ENCODE results near the gene AGR3. TPM values are rescaled to one million over a fixed set of nuclear protein-coding genes. Genes with fewer than 3 reads are reported as not detected.

Gene AGR3
- polyA plus RNA-seq, 6 donors from 2014 or later: not detected

DNA sequence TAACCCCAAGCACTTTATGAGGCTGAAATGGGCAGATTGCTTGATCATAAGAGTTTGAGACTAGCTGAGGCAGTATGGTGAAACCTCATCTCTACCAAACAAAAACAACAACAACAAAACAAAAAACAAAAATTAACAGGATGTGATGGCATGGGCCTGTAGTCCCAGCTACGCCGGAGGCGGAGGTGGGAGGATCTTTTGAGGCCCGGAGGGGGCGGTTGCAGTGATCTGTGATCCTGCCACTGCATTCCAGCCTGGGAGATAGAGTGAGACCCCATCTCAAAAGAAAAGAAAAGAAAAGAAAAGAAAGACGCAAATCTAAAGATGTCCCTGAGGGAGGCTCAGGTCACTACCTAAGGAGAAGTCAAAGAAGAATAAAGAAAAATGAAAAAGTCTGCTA is 41.7 kb downstream of the AGR3 start:
- peaks cover 8 to 14% (median 11%) of the 10 kb centered on the region in 3 donors for H3K4me1 Mint-ChIP-seq
- H3K36me3 Mint-ChIP-seq: no peaks in the 10 kb centered on the region
- DNase-seq: no peak
- H3K27ac Mint-ChIP-seq: peak overlapping the region in 1 of 6 donors; percentile 33
- H3K27me3 Mint-ChIP-seq: no peaks in the 10 kb centered on the region
- H3K9me3 Mint-ChIP-seq: peaks cover 0 to 3% (median 0%) of the 10 kb centered on the region in 7 donors
- no peak overlapping the region for H3K4me3 Mint-ChIP-seq
- no peak for ATAC-seq (ENCODE audit: low read depth in 2 of 2)

DNA sequence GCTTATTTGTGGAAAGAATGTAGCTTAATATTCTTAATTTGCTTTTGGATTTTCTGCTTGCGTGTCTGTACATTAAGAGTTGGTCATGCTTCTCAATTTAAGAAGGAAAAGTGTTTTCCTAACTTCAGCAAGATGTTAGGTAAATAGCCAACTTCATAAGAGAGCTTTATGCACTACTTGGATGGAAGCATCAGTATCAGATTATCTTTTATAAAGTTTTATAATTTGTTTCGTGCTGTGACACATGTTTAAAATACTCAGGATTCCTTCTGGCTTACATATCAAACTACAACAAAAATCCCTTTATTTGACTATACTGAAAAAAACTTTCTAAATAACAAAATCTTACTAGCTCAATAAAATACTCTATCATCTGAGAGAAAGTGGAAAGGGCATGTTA is 42.1 kb downstream of the AGR3 start:
- Mint-ChIP-seq H3K9me3 (peaks cover 0 to 3% (median 0%) of the 10 kb centered on the region in 7 donors), H3K27me3 (no peaks in the 10 kb centered on the region), H3K36me3 (no peaks in the 10 kb centered on the region), H3K27ac (peak overlapping the region in 1 of 6 donors; percentile 33), H3K4me1 (peaks cover 8 to 14% (median 11%) of the 10 kb centered on the region in 3 donors), H3K4me3 (no peak overlapping the region)
- no peak for DNase-seq
- ATAC-seq (ENCODE audit: low read depth in 2 of 2): no peak

DNA sequence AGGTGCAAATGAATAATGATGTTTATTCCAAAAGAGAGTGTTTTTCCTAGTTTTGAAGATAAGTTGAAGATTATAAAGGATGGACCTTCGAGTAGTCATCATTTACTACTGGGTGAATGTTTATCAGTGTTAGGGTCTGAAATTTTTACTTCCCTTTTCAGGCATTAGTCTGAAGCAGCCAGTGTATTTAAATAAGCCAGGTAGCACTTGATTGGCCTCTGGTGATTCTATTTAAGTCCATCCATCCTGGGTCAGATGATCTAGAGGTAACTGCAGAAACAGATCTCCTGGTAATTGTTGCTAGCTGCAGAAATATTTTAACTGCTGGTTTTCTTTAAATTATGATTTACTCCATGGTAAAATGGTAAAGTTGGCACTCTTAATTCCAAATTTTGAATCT is 42.9 kb downstream of the AGR3 start:
- Mint-ChIP-seq H3K4me3 (peak overlapping the region in 2 of 8 donors; percentile 12 to 41), H3K36me3 (no peaks in the 10 kb centered on the region), H3K27me3 (no peaks in the 10 kb centered on the region), H3K27ac (peak overlapping the region in 1 of 6 donors; percentile 39), H3K9me3 (peaks cover 0 to 3% (median 0%) of the 10 kb centered on the region in 7 donors), H3K4me1 (peaks cover 8 to 14% (median 11%) of the 10 kb centered on the region in 3 donors)
- no peak for DNase-seq
- peak; percentile 53 to 80 for ATAC-seq (ENCODE audit: low read depth in 2 of 2)

DNA sequence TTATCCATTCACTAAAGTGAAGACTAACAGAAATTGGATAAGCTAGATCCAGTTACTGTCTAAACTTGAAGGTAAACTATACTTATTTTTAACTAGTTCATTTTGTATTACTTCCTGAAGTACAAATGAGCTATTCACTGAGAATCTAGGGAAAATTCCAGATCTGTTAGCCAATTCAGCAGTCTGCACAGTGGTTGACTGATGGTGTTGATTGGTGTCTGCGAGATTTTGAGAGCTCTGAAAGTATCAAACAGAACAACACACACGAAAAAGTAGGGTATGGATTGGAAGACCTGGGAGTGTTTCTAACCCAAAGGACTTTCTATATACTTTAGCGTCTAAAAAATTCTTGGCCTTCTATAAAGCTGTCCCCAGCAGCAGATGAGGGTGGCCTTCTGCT is 43.4 kb downstream of the AGR3 start:
- H3K4me1 Mint-ChIP-seq: peaks cover 8 to 14% (median 11%) of the 10 kb centered on the region in 3 donors
- no peak for DNase-seq
- H3K4me3 Mint-ChIP-seq: peak overlapping the region in 1 of 8 donors; percentile 41
- H3K9me3 Mint-ChIP-seq: peaks cover 0 to 3% (median 0%) of the 10 kb centered on the region in 7 donors
- no peaks in the 10 kb centered on the region for H3K36me3 Mint-ChIP-seq
- no peaks in the 10 kb centered on the region for H3K27me3 Mint-ChIP-seq
- H3K27ac Mint-ChIP-seq: peak overlapping the region in 2 of 6 donors; percentile 39 to 44
- no peak for ATAC-seq (ENCODE audit: low read depth in 2 of 2)

DNA sequence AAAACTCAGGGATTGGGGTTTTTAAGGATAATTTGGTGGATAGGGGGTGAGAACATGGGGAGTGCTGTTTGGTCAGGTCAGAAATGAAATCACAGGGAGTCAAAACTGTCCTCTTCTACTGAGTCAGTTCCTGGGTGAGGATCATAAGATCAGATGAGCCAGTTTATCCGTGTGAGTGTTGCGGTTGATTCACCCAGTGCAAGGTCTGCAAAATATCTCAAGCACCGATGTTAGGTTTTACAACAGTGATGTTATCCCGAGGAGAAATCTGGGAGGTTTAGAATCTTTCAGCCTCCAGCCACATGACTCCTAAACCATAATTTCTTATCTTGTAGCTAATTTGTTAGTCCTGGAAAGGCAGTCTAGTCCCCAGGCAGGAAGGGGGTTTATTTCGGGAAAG is 45.3 kb downstream of the AGR3 start:
- Mint-ChIP-seq H3K27ac (no peak overlapping the region), H3K9me3 (peaks cover 0 to 3% (median 0%) of the 10 kb centered on the region in 7 donors), H3K4me1 (peaks cover 8 to 14% (median 11%) of the 10 kb centered on the region in 3 donors), H3K36me3 (no peaks in the 10 kb centered on the region), H3K27me3 (no peaks in the 10 kb centered on the region), H3K4me3 (no peak overlapping the region)
- DNase-seq (no peak), ATAC-seq (ENCODE audit: low read depth in 2 of 2) (no peak)

DNA sequence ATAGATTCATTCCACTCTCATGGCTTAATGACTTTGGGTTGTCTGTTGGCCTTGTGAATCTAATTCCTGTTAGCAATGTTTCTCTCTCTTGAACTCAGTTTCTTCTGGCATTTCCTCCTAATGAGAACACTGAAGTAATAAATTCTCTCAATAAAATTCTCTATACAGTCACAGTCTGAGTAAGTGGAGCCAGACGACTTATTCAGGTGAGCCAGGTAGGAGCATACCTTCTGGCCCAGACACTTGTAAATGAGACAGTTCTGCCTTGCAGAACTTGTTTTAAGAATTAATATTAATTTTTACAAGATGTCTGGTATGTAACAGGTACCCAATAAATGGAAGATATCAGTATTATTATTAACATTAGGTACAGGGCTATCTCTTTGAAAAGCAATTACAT is 48.4 kb downstream of the AGR3 start:
- Mint-ChIP-seq H3K9me3 (peaks cover 4 to 14% (median 10%) of the 10 kb centered on the region in 7 donors), H3K4me3 (no peak overlapping the region), H3K36me3 (peaks cover 5 to 7% of the 10 kb centered on the region in 2 donors), H3K27ac (no peak overlapping the region), H3K4me1 (peaks cover under 1 to 2% (median under 1%) of the 10 kb centered on the region in 3 donors), H3K27me3 (no peaks in the 10 kb centered on the region)
- ATAC-seq (ENCODE audit: low read depth in 2 of 2) (no peak), DNase-seq (no peak)

DNA sequence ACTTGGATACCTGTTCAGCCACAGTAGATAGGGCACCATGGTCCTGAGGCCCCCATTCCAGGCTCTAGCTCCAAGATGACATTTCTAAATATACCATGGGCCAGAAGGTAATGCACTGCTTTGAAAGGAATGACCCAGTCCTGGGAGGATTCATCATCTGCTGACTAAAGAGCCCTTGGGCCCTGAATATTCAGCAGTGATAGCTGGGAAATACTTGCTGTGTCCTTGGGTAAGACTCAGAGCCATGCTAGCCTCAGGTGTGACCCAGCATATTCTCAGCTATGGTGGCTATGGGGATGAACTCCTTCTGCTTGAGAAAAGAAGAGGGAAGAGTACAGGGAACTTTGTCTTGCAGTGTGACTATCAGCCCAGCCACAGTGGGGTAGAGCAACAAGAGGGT is 55.7 kb downstream of the AGR3 start:
- Mint-ChIP-seq H3K36me3 (peaks cover 5 to 25% of the 10 kb centered on the region in 2 donors), H3K4me1 (no peaks in the 10 kb centered on the region), H3K9me3 (peaks cover 9 to 25% (median 12%) of the 10 kb centered on the region in 7 donors), H3K27me3 (peaks cover 0 to 19% (median 12%) of the 10 kb centered on the region in 3 donors), H3K27ac (peak overlapping the region in 1 of 6 donors; percentile 7), H3K4me3 (no peak overlapping the region)
- ATAC-seq (ENCODE audit: low read depth in 2 of 2) (no peak), DNase-seq (no peak)

DNA sequence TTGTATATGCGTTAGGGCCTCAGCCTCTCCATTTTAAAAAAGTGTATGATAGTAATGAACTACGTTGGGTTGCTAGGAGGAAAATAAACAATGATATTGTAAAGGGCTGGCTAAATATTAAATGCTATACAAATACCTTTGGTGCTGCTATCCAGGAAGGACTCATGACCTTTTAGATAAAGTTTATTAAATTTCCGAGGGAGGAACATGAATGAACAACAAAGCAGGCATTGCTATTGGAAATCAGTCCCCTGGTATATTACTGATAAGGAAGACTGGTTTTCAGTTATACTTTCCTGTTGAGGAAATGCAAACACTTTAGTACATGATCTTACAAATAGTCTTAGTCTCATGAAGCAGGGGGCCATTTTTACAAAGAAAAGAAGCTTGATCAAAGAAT is 59.8 kb downstream of the AGR3 start:
- Mint-ChIP-seq H3K9me3 (peaks cover 0 to 14% (median 7%) of the 10 kb centered on the region in 7 donors), H3K27ac (no peak overlapping the region), H3K27me3 (peaks cover 0 to 9% (median 6%) of the 10 kb centered on the region in 3 donors), H3K4me3 (no peak overlapping the region), H3K36me3 (peaks cover 3 to 5% of the 10 kb centered on the region in 2 donors), H3K4me1 (peaks cover under 1 to 10% (median 4%) of the 10 kb centered on the region in 3 donors)
- DNase-seq (no peak), ATAC-seq (ENCODE audit: low read depth in 2 of 2) (no peak)

DNA sequence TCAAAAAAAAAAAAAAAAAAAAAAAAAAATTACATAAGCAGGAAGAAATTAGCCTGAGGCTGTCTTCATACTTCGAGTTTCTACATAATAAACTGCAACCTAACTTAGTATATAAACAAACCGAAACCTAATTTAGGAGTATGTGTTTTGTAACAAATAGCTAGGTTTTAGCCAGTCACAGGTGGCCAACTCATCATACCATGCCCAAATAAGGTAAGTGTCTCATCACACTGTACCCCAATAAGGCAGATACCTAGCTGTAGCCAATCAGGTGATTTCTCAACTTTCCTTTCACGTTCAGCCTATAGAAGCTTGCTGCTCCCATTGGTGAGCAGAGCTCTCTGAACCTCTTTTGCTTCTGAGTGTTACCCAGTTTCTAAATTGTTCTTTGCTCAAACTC is 63.1 kb downstream of the AGR3 start:
- DNase-seq: no peak

DNA sequence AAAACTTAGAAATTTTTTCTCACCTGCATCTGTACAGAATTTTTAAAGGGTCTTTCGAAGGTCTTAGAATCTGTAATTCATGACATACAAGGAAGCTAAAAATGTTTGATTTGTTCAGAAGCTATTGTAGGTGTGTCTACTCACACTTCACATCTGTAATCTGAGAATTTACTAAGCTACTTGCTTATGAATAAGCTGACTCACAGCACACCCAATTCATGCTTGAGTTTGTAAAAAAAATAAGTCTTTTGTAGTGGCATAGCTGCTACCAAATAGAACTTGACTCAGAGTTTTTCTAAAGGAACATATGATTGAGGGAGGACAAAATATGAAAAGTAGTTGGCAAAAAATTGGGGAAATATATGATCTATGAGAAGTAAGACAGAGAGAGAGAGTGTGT is 64.2 kb downstream of the AGR3 start:
- peaks cover 0 to 14% (median 7%) of the 10 kb centered on the region in 7 donors for H3K9me3 Mint-ChIP-seq
- ATAC-seq (ENCODE audit: low read depth in 2 of 2): no peak
- no peaks in the 10 kb centered on the region for H3K27me3 Mint-ChIP-seq
- no peak overlapping the region for H3K4me3 Mint-ChIP-seq
- DNase-seq: no peak
- peaks cover 0 to 3% of the 10 kb centered on the region in 2 donors for H3K36me3 Mint-ChIP-seq
- H3K4me1 Mint-ChIP-seq: peaks cover 15 to 25% (median 16%) of the 10 kb centered on the region in 3 donors
- no peak overlapping the region for H3K27ac Mint-ChIP-seq

More for the DNA sequence above, 63.1 kb downstream of the AGR3 start:
- H3K4me3 Mint-ChIP-seq: no peak overlapping the region
- peaks cover 15 to 25% (median 16%) of the 10 kb centered on the region in 3 donors for H3K4me1 Mint-ChIP-seq
- H3K27me3 Mint-ChIP-seq: no peaks in the 10 kb centered on the region
- peaks cover 0 to 3% of the 10 kb centered on the region in 2 donors for H3K36me3 Mint-ChIP-seq
- peaks cover 0 to 14% (median 7%) of the 10 kb centered on the region in 7 donors for H3K9me3 Mint-ChIP-seq
- no peak for ATAC-seq (ENCODE audit: low read depth in 2 of 2)
- no peak overlapping the region for H3K27ac Mint-ChIP-seq

DNA sequence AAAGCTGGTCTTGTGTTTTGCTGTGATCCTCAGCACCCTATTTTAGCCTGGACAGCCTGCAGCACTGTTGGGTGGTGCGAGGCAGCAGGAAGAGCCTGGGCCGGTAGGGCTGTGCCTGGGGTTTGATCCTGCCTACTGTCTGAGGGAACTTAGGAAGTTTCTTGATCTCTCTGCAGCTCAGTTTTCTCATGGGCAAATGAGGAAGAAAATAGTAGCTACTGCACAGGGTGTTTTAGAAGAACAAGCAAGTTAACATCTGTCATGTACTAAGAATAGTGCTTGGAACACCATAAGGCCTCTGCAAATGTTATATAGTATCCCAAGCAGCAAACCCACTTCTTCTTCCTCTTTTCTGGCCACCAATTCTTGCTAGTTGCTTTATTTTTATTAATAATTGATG is 65.0 kb downstream of the AGR3 start:
- ATAC-seq (ENCODE audit: low read depth in 2 of 2) (peak in 1 of 2 donors; percentile 40), DNase-seq (no peak)
- peaks cover 0 to 3% of the 10 kb centered on the region in 2 donors for H3K36me3 Mint-ChIP-seq
- H3K27ac Mint-ChIP-seq: peak overlapping the region in 2 of 6 donors; percentile 24 to 53
- H3K27me3 Mint-ChIP-seq: no peaks in the 10 kb centered on the region
- peaks cover 0 to 14% (median 7%) of the 10 kb centered on the region in 7 donors for H3K9me3 Mint-ChIP-seq
- no peak overlapping the region for H3K4me3 Mint-ChIP-seq
- peaks cover 15 to 25% (median 16%) of the 10 kb centered on the region in 3 donors for H3K4me1 Mint-ChIP-seq

DNA sequence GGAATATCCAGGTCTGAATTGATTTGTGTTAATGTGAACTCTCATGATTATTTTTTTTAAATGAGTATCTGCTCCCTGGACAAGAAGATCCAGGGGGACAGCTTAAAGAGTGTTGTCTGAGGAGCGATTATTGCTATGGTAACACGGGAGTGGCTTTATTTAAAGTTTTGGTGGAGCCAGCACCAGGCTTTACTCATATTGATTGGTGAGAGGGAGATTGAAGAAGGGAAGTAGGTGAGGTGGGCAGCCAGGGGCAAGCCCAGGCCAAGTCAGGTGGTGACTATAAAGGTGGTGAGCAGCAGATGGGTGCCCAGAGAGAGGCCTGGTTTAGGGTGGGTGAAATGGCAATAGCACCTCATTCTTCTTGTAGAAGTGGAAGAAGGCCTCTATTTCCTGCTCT is 66.8 kb downstream of the AGR3 start:
- peaks cover 0 to 3% of the 10 kb centered on the region in 2 donors for H3K36me3 Mint-ChIP-seq
- H3K4me1 Mint-ChIP-seq: peaks cover 15 to 25% (median 16%) of the 10 kb centered on the region in 3 donors
- no peak overlapping the region for H3K27ac Mint-ChIP-seq
- no peaks in the 10 kb centered on the region for H3K27me3 Mint-ChIP-seq
- H3K9me3 Mint-ChIP-seq: peaks cover 0 to 11% (median 2%) of the 10 kb centered on the region in 7 donors
- DNase-seq (no peak), ATAC-seq (ENCODE audit: low read depth in 2 of 2) (no peak)
- no peak overlapping the region for H3K4me3 Mint-ChIP-seq

DNA sequence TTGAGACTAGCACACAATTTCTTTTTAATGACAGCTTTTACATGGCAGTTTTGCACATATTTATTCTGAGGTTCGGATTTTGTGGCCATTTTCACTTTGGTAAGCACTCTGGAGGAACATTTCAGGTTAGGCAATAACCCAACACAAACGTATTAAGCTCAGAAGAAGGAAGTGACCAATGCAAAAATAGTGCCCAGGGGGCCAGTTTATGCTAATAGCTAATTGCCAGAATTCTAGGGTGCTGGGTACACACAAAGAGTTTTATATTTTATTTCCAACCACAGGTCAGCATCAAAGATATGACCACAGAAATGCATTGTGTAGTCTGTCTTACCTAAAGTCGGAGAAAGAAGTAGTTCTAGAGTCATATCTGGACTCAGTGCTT is 68.6 kb downstream of the AGR3 start:
- no peak overlapping the region for H3K4me3 Mint-ChIP-seq
- H3K27ac Mint-ChIP-seq: no peak overlapping the region
- H3K27me3 Mint-ChIP-seq: peaks cover 0 to 7% (median 5%) of the 10 kb centered on the region in 3 donors
- ATAC-seq (ENCODE audit: low read depth in 2 of 2): no peak
- peaks cover 0 to 3% of the 10 kb centered on the region in 2 donors for H3K36me3 Mint-ChIP-seq
- H3K4me1 Mint-ChIP-seq: peaks cover 15 to 25% (median 15%) of the 10 kb centered on the region in 3 donors
- H3K9me3 Mint-ChIP-seq: peaks cover 0 to 4% (median 2%) of the 10 kb centered on the region in 7 donors
- DNase-seq: no peak

DNA sequence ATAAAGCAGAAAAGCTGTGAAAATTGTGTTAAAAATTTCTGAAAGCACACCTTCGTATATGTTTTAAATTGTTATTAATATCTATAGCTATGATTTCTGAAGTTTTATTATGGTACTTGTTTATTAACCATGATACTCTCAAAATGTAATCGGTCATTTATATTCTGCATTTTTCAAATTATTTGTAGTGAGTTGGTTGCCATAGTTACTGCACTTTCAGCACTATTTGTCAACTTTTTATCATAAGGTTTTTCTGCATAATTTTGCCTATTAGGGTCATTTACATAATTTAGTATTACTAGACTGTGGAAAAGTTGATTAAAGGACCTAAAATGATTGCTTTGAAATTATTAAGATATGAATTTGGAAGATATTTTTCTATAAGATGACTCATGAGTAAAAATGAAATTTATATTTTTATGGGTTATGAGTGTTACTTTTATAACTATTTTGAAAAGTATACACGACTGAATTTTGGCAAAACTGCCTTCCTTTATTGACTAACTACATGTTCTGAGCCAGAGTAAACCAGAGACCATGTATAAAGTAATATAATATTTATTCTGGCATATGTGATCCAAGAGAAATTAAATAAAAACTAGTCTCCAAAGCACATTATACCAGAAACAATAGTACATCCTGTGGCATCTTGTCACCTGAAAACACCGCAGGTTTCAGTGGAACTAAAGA is 69.1 kb downstream of the AGR3 start:
- no peak for DNase-seq

More for the DNA sequence above, 69.1 kb downstream of the AGR3 start:
- Mint-ChIP-seq H3K9me3 (no peaks in the 10 kb centered on the region), H3K4me3 (no peak overlapping the region), H3K36me3 (no peaks in the 10 kb centered on the region), H3K27me3 (peaks cover 4 to 11% (median 5%) of the 10 kb centered on the region in 3 donors), H3K27ac (no peak overlapping the region), H3K4me1 (peaks cover 12 to 20% (median 15%) of the 10 kb centered on the region in 3 donors)
- no peak for ATAC-seq (ENCODE audit: low read depth in 2 of 2)

All from naive B cell (primary cell).